Activated T-helper 1 cell treated with anti-CD3 and anti-CD28 coated beads, Interleukin-12 subunit alpha, Interleukin-12 subunit beta, Interleukin-2, Interleukin-4 antibody, amounts not matched to agents 30 ng/mL and 10 ng/mL and 1 ng/mL, durations not matched to agents 14 hours and 24 hours and 36 hours (primary cell): Measurements from ENCODE around the gene LRRC27. TPM values are rescaled to one million over a fixed set of nuclear protein-coding genes. Genes with fewer than 3 reads are reported as not detected.
A peak's percentile ranks its signal among the peaks of the same experiment; 100 is the strongest.

Experiments used
- DNase-seq: peaks from one replicate; pipeline ENCODE4 v3.0.0; 2021; ENCODE audit warnings: low spot score
- H3K27ac Mint-ChIP-seq: one replicate; pipeline ENCODE4 v1.8.0; 2021; ENCODE audit warnings: mild to moderate bottlenecking, mixed read lengths
- H3K27me3 Mint-ChIP-seq: one replicate; pipeline ENCODE4 v1.8.0; 2022; ENCODE audit warnings: mild to moderate bottlenecking, moderate library complexity, mixed read lengths; ENCODE audit not compliant: insufficient read depth
- H3K36me3 Mint-ChIP-seq: one replicate; pipeline ENCODE4 v1.8.0; 2021; ENCODE audit warnings: low read depth, mixed read lengths
- H3K4me1 Mint-ChIP-seq: one replicate; pipeline ENCODE4 v1.8.0; 2021; ENCODE audit warnings: low read depth, mixed read lengths
- H3K4me3 Mint-ChIP-seq: one replicate; pipeline ENCODE4 v1.8.0; 2021; ENCODE audit warnings: mild to moderate bottlenecking, moderate library complexity, mixed read lengths
- H3K9me3 Mint-ChIP-seq: one replicate; pipeline ENCODE4 v1.8.0; 2021; ENCODE audit warnings: mixed read lengths
- intact Hi-C: fragments of 100-400 bp; cut with micrococcal nuclease; formaldehyde crosslinking; loops from one replicate; pipeline ENCODE4 v1.15.1; 2024
- total RNA-seq: library from RNA; stranded (reverse); gene quantifications from 2 replicates; pipeline ENCODE4 v1.2.3, GENCODE V29; 2022

Gene LRRC27
- total RNA-seq, 1 donor from 2014 or later, result 1.7 TPM

DNA sequence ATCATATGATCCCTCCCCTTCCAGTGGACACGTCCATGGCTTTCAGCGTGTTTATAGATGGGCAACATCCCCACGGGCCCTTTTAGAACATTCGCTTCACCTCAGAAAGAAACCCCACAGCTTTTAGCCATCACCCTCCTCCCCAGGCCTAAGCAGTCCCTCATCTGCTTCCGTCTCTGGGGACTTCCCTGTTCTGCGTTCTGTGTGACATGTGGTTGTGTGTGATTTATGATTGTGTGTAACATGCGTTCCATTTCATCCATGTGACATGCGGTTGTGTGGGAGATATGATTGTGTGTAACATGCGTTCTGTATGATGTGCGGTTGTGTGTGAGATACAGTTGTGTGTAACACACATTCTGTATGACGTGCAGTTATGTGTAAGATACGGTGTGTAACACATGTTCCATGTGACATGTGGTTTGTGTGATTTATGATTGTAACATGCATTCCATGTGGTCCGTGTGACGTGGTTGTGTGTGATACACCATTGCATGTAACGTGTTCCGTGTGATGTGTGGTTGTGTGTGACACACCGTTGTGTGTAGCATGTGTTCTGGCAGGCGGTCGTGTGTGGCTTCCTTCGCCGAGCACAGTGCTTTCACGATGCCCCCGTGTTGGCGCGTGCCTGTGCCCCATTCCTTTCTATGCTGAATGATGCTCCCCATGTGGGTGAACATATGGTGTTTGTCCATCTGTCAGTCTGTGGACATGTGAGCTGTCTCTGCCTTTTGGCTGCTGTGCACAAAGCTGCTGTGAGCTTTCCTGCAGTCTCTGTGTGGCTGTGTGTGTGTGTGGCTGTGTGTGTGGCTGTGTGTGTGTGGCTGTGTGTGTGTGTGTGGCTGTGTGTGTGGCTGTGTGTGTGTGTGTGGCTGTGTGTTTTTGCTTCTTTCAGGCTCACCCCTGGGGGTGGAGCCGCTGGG lies 91.2 kb downstream of the LRRC27 start:
- no peaks in the 10 kb centered on the region for H3K9me3 Mint-ChIP-seq
- no peak for DNase-seq
- intact Hi-C loops, result loop anchor here (2.0 kb wide), 1 partner anchor 24 kb away; no protein-coding TSS in a partner anchor
- H3K4me3 Mint-ChIP-seq, result no peak overlapping the region
- no peaks in the 10 kb centered on the region for H3K27me3 Mint-ChIP-seq
- peak overlapping the region; percentile 7 for H3K27ac Mint-ChIP-seq
- no peaks in the 10 kb centered on the region for H3K36me3 Mint-ChIP-seq
- peaks cover 5% of the 10 kb centered on the region for H3K4me1 Mint-ChIP-seq

DNA sequence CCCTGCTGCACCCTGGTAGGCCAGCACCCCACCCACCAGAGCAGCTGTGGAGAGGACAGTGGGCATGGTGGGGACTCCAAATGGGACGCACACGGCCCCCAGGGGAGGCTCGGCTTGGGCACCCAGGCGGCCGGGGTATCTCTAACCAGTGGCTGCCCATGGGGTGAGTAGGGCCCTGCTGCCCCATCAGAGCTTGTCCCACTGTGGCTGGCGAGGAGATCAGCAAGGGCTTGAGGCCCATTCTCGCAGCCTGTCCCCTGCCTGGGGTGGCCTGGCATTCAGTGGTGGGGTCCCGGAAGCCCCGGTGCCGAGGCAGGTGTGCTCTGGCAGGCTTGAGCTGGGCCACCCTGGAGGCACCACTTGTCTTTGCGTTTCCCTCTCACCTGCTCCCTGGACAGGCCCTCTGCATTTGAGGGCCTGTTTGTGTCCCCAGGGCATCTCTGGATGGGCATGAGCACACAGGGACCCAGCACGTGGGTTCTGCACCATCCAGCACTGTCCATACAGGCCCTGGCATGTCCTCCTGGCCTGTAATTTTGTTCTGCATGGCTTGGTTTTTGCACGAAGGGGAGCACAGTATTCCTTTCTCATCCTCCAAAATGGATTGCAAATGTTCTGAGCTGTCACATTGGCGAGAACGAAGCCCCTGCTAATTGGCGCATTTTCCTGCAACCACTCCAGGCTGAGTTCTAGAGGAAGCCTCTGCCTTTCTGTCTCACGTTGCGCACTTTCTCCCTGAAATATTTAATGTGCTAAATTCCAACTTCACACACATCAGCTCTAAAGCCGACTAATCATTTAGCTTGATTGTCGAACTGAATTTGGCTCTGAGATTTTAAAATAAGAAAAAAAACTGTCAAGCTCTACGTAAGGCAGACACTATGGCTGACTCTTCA lies 92.2 kb downstream of the LRRC27 start:
- Mint-ChIP-seq H3K27me3 (no peaks in the 10 kb centered on the region), H3K9me3 (no peaks in the 10 kb centered on the region), H3K36me3 (no peaks in the 10 kb centered on the region), H3K27ac (no peak overlapping the region), H3K4me3 (no peak overlapping the region), H3K4me1 (peaks cover 5% of the 10 kb centered on the region)
- DNase-seq, result no peak
- intact Hi-C loops, result loop anchor here (2.0 kb wide), 1 partner anchor 23 kb away; no protein-coding TSS in a partner anchor

DNA sequence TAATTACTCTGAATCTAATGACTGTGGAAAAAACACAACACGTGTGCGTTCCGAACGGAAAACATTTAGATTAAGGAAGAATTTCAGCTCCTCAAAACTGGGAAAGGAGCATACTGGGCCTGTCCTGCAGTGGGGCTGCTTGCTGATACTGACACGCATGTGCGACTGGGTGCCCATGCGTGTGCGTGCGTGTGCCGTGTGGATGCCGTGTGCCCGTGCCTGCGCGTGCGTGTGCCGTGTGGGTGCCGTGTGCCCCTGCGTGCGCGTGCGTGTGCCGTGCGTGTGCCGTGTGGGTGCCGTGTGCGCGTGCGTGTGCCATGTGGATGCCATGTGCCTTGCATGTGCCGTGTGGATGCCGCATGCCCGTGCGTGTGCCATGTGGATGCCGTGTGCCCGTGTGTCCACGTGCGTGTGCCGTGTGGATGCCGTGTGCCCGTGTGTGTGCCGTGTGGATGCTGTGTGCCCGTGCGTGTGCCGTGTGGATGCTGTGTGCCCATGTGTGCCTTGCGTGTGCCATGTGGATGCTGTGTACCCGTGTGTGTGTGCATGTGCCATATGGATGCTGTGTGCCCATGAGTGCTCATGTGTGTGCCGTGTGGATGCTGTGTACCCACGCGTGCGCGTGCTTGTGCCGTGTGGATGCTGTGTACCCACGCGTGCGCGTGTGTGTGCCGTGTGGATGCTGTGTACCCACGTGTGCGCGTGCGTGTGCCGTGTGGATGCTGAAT lies 93.2 kb downstream of the LRRC27 start:
- H3K4me3 Mint-ChIP-seq, result no peak overlapping the region
- H3K36me3 Mint-ChIP-seq, result no peaks in the 10 kb centered on the region
- no peak for DNase-seq
- no peak overlapping the region for H3K27ac Mint-ChIP-seq
- H3K27me3 Mint-ChIP-seq, result no peaks in the 10 kb centered on the region
- H3K9me3 Mint-ChIP-seq, result no peaks in the 10 kb centered on the region
- peaks cover 8% of the 10 kb centered on the region for H3K4me1 Mint-ChIP-seq
- intact Hi-C loops, result no loop called here

DNA sequence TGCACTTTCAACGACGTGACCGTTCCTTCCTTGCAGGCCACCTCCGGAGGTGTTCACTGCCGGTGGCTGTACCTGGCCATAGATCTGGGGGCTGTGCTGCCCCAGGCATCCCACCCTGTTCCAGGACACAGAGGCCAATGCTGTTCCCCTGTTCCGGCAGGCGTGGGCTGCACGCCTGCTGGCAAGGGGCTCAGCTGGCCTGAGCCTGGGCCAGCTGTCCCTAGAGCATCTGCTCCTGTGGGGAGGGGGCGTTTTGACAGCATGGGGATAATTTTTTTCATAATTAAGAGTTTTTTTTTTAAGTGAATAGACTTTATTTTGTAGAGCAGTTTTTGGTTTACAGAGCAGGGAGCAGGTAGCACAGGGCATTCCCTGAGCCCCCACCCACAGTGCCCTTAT lies 93.8 kb downstream of the LRRC27 start:
- Mint-ChIP-seq H3K9me3 (no peaks in the 10 kb centered on the region), H3K4me1 (peaks cover 11% of the 10 kb centered on the region), H3K4me3 (no peak overlapping the region), H3K27me3 (no peaks in the 10 kb centered on the region), H3K27ac (no peak overlapping the region), H3K36me3 (no peaks in the 10 kb centered on the region)
- intact Hi-C loops, result no loop called here
- no peak for DNase-seq

DNA sequence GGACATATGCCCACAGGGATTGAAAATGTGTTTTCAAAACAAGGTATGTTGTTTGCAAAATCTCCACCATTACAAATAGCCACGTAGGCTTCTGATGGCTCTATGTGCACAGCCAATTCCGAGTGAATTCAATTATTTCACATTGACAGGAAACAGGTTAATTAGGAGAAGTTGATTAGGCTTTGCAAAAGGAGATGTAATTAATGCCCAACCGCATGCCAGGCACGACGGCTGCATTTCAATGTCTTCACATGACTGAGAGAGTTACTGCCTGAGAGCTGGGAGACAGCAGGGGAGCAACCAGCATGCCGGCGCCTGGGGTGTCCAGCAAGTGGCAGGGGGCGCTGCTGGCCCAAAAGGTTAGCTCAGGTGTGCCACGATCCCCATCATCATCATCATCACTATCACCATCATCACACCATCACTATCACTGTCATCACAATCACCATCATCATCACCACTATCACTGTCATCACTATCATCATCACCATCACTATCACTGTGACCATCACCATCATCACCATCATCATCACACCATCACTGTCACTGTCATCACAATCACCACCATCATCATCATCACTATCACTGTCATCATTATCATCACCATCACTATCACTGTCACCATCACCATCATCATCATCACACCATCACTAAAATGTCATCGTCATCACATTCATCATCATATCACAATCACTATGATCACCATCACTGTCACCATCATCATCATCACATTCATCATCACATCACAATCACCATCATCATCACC lies 95.2 kb downstream of the LRRC27 start:
- intact Hi-C loops, result no loop called here
- Mint-ChIP-seq H3K4me1 (peaks cover 11% of the 10 kb centered on the region), H3K27me3 (no peaks in the 10 kb centered on the region), H3K4me3 (no peak overlapping the region), H3K36me3 (no peaks in the 10 kb centered on the region), H3K9me3 (no peaks in the 10 kb centered on the region), H3K27ac (no peak overlapping the region)
- no peak for DNase-seq

DNA sequence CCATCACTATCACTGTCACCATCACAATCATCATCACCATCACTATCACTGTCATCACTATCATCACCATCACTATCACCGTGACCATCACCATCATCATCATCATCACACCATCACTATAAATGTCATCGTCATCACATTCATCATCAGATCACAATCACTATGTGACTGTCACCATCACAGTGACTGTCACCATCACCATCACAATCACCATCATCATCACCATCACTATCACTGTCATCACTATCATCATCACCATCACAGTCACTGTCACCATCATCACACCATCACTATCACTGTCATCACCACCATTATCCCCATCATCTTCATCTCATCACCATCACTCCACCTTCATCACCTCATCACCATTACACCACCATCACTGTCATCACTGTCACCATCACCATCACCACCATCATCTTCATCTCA lies 96.0 kb downstream of the LRRC27 start:
- intact Hi-C loops, result no loop called here
- Mint-ChIP-seq H3K9me3 (no peaks in the 10 kb centered on the region), H3K27me3 (no peaks in the 10 kb centered on the region), H3K4me3 (no peak overlapping the region), H3K4me1 (peaks cover 9% of the 10 kb centered on the region), H3K36me3 (no peaks in the 10 kb centered on the region), H3K27ac (no peak overlapping the region)
- no peak for DNase-seq

- H3K4me1 Mint-ChIP-seq, result peaks cover 6% of the 10 kb centered on the region
- no peaks in the 10 kb centered on the region for H3K9me3 Mint-ChIP-seq
- H3K4me3 Mint-ChIP-seq, result no peak overlapping the region
- DNase-seq, result no peak
- no peaks in the 10 kb centered on the region for H3K36me3 Mint-ChIP-seq
- no peak overlapping the region for H3K27ac Mint-ChIP-seq
- H3K27me3 Mint-ChIP-seq, result no peaks in the 10 kb centered on the region
- intact Hi-C loops, result no loop called here
Observed at GRCh38 chr10:132428486-132428995, 96.5 kb downstream of the LRRC27 start.

Other genes starting within 250 kb of the LRRC27 start
- gene DPYSL4, start 145.2 kb upstream of the LRRC27 start, total RNA-seq, result 24.1 and 24.7 TPM in 2 replicates
- 14.6 and 15.5 TPM in 2 replicates for gene STK32C, start 24.2 kb upstream of the LRRC27 start, total RNA-seq
- gene PWWP2B, start 65.0 kb downstream of the LRRC27 start, total RNA-seq, result 4.1 and 4.8 TPM in 2 replicates
- gene INPP5A, start 205.6 kb downstream of the LRRC27 start, total RNA-seq, result 11.1 and 13.4 TPM in 2 replicates